IPS DF 4.7 (cell line): ENCODE data around the gene MEAF6.

ENCODE experiments used
- DNase-seq: peaks from one replicate; pipeline ENCODE4 v3.0.0-alpha.2; 2013; ENCODE audit warnings: low spot score; ENCODE audit errors: extremely low read depth

MEAF6 gene

GRCh38 chr1:37446874-37447273, 67.7 kb downstream of the MEAF6 start:
- no peak for DNase-seq

GRCh38 chr1:37442644-37443043, 71.9 kb downstream of the MEAF6 start:
- no peak for DNase-seq
